ENCODE results near the gene CALM3. TPM values are rescaled to one million over a fixed set of nuclear protein-coding genes. Genes with fewer than 3 reads are reported as not detected.

CALM3 gene
- total and polyA plus RNA-seq, 2 donors (not counting 3 experiments of a cell fraction or from before 2014, with no cell fraction given), result 305 to 425 TPM

DNA sequence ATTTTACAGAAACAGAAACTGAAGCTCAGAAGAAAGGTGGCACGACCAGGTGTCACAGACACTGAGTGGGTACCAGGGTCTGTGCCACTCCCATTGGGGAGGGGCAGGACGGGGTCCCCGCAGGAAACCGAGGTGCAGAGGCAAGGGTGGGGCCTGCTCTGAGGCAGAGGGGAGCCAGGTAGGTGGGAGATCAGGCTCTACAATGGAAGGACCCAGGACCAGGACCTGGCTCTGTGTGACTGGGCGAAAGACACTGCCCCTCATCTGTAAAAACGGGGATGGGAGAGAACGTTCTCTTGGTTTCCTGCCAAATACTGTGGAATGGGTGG is 21.0 kb downstream of the CALM3 start:
- Histone ChIP-seq H2AFZ (ENCODE audit: low read depth, low read length) (no peak overlapping the region), H3K9ac (replicated peaks; ENCODE audit: extremely low read depth, insufficient read depth, low read length) (no peak overlapping the region), H3K4me2 (ENCODE audit: insufficient read depth, low read length) (no peak overlapping the region), H3K9me3 (replicated peaks; ENCODE audit: control insufficient read depth, insufficient read depth, low read length) (no peaks in the 10 kb centered on the region), H3K36me3 (ENCODE audit: control insufficient read depth in 2 of 2, extremely low read depth in 1 of 2, insufficient read depth in 2 of 2, low read length in 2 of 2) (no peaks in the 10 kb centered on the region), H3K9me1 (replicated peaks; ENCODE audit: control insufficient read depth, extremely low read depth, insufficient read depth, low read length) (no peaks in the 10 kb centered on the region), H3K79me2 (ENCODE audit: control insufficient read depth, insufficient read depth, low read length) (no peaks in the 10 kb centered on the region), H4K20me1 (replicated peaks; ENCODE audit: control insufficient read depth, extremely low read depth, insufficient read depth, low read length) (no peaks in the 10 kb centered on the region), H3K27me3 (ENCODE audit: control insufficient read depth in 2 of 2, insufficient read depth in 2 of 2, low read length in 2 of 2) (no peaks in the 10 kb centered on the region), H3K4me1 (ENCODE audit: control insufficient read depth, extremely low read depth, insufficient read depth, low read length) (peaks cover 9% of the 10 kb centered on the region), H3K4me3 (replicated peaks in 1 of 3; ENCODE audit: insufficient read depth in 1 of 3, low read depth in 1 of 3, low read length in 3 of 3) (no peak overlapping the region), H3K27ac (ENCODE audit: insufficient read depth, low read depth, low read length) (no peak overlapping the region)
- dilution Hi-C loops (cut with MboI; ENCODE audit: extremely low pct_ligation_motif_present, low sequenced_read_pairs) (no loop called here), intact Hi-C loops (cut with micrococcal nuclease) (no loop called here)
- FAIRE-seq (no peak), DNase-seq (ENCODE audit: low read depth, low spot score) (no peak)
- TF ChIP-seq EZH2 (IDR thresholded peaks at IDR 0.05; ENCODE audit: borderline replicate concordance, low read depth, low read length, severe bottlenecking) (no peak), FOS (IDR thresholded peaks at IDR 0.05; ENCODE audit: borderline replicate concordance, insufficient read depth, low read length) (no peak), GATA2 (IDR thresholded peaks at IDR 0.05; ENCODE audit: insufficient read depth, insufficient read length, low read depth, low read length) (no peak), POLR2AphosphoS5 (IDR thresholded peaks at IDR 0.05; ENCODE audit: insufficient read depth, low read depth, low read length) (no peak), JUN (IDR thresholded peaks at IDR 0.05; ENCODE audit: borderline replicate concordance, insufficient read depth, insufficient read length, low read depth) (no peak), MYC (IDR thresholded peaks at IDR 0.05; ENCODE audit: low read depth, low read length) (no peak), POLR2A (IDR thresholded peaks at IDR 0.05; ENCODE audit: low read depth, low read length) (no peak)
- TF ChIP-seq, protein P1, sequence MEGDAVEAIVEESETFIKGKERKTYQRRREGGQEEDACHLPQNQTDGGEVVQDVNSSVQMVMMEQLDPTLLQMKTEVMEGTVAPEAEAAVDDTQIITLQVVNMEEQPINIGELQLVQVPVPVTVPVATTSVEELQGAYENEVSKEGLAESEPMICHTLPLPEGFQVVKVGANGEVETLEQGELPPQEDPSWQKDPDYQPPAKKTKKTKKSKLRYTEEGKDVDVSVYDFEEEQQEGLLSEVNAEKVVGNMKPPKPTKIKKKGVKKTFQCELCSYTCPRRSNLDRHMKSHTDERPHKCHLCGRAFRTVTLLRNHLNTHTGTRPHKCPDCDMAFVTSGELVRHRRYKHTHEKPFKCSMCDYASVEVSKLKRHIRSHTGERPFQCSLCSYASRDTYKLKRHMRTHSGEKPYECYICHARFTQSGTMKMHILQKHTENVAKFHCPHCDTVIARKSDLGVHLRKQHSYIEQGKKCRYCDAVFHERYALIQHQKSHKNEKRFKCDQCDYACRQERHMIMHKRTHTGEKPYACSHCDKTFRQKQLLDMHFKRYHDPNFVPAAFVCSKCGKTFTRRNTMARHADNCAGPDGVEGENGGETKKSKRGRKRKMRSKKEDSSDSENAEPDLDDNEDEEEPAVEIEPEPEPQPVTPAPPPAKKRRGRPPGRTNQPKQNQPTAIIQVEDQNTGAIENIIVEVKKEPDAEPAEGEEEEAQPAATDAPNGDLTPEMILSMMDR (IDR thresholded peaks at IDR 0.05; ENCODE audit: extremely low read depth in 1 of 2, insufficient read depth in 1 of 2, low read depth in 1 of 2, low read length in 2 of 2), result no peak
- TF ChIP-seq, protein P2, sequence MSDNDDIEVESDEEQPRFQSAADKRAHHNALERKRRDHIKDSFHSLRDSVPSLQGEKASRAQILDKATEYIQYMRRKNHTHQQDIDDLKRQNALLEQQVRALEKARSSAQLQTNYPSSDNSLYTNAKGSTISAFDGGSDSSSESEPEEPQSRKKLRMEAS (IDR thresholded peaks at IDR 0.05; ENCODE audit: insufficient read depth, insufficient read length), result no peak
- CTCF ChIA-PET, result interaction anchor here (1.5 to 13.9 kb wide), 2 partner anchors 8 to 42 kb away, joined by 7 to 422 read pairs; partner anchors contain the start of gene DACT3
- POLR2A ChIA-PET, result no interaction called here
- no TSS peak for BruUV-seq (replicated peaks)
